Astrocyte (in vitro differentiated cells and primary cell): ENCODE measurements around the gene ZXDC. TPM values are rescaled to one million over a fixed set of nuclear protein-coding genes. Genes with fewer than 3 reads are reported as not detected.

Experiments
- DNase-seq: peaks from one replicate; pipeline ENCODE4 v3.0.0-alpha.2; 2010; ENCODE audit warnings: low read depth
- FAIRE-seq: peaks from 2 replicates; lab custom pipeline; 2011; peaks lifted over from hg19 to GRCh38; lab: Jason Lieb, UNC
- H2AFZ ChIP-seq: 2 replicates; pipeline ENCODE4 v1.6.0; 2012; ENCODE audit warnings: low read depth, low read length, inconsistent platforms
- H3K27ac ChIP-seq: 2 replicates; pipeline ENCODE4 v1.5.1; 2011; ENCODE audit warnings: low read depth, low read length, inconsistent platforms
- H3K27me3 ChIP-seq: 2 replicates; pipeline ENCODE4 v1.6.0; 2011; ENCODE audit warnings: low read length, inconsistent platforms; ENCODE audit not compliant: insufficient read depth
- H3K36me3 ChIP-seq: 2 replicates; pipeline ENCODE4 v1.5.1; 2011; ENCODE audit warnings: low read length, inconsistent platforms; ENCODE audit not compliant: insufficient read depth
- H3K4me1 ChIP-seq: 2 replicates; pipeline ENCODE4 v1.5.1; 2011; ENCODE audit warnings: low read length, inconsistent platforms; ENCODE audit not compliant: insufficient read depth
- H3K4me2 ChIP-seq: 2 replicates; pipeline ENCODE4 v1.6.0; 2012; ENCODE audit warnings: low read length, inconsistent platforms
- H3K4me3 ChIP-seq: 2 replicates; pipeline ENCODE4 v1.5.1; 2011; ENCODE audit warnings: low read depth, mild to moderate bottlenecking, low read length, inconsistent platforms; ENCODE audit not compliant: insufficient read depth
- H3K79me2 ChIP-seq: 2 replicates; pipeline ENCODE4 v1.6.0; 2012; ENCODE audit warnings: mild to moderate bottlenecking, low read length, inconsistent platforms; ENCODE audit not compliant: insufficient read depth
- H3K9ac ChIP-seq: 2 replicates; pipeline ENCODE4 v1.6.0; 2012; ENCODE audit warnings: mild to moderate bottlenecking, low read length, inconsistent platforms
- H3K9me3 ChIP-seq: 2 replicates; pipeline ENCODE4 v1.5.1; 2012; ENCODE audit warnings: low read depth, mild to moderate bottlenecking, low read length, inconsistent platforms; ENCODE audit not compliant: insufficient read depth
- H4K20me1 ChIP-seq: 2 replicates; pipeline ENCODE4 v1.6.0; 2012; ENCODE audit warnings: low read length, inconsistent platforms; ENCODE audit not compliant: insufficient read depth
- H3K27ac Mint-ChIP-seq: one replicate; pipeline ENCODE4 v1.8.0; 2021; ENCODE audit warnings: mild to moderate bottlenecking, mixed read lengths; ENCODE audit not compliant: unreplicated experiment
- H3K27me3 Mint-ChIP-seq: one replicate; pipeline ENCODE4 v1.8.0; 2021; ENCODE audit warnings: low read depth, mixed read lengths; ENCODE audit not compliant: unreplicated experiment
- H3K36me3 Mint-ChIP-seq: one replicate; pipeline ENCODE4 v1.8.0; 2021; ENCODE audit warnings: low read depth, mixed read lengths; ENCODE audit not compliant: unreplicated experiment
- H3K4me1 Mint-ChIP-seq: one replicate; pipeline ENCODE4 v1.8.0; 2021; ENCODE audit warnings: low read depth, mixed read lengths; ENCODE audit not compliant: unreplicated experiment
- H3K4me3 Mint-ChIP-seq: one replicate; pipeline ENCODE4 v1.8.0; 2021; ENCODE audit warnings: mild to moderate bottlenecking, moderate library complexity, mixed read lengths; ENCODE audit not compliant: unreplicated experiment
- H3K9me3 Mint-ChIP-seq: one replicate; pipeline ENCODE4 v1.8.0; 2021; ENCODE audit warnings: mild to moderate bottlenecking, mixed read lengths; ENCODE audit not compliant: unreplicated experiment
- EZH2 ChIP-seq: IDR thresholded peaks from 2 replicates; pipeline ENCODE4 v1.6.1; 2012; ENCODE audit warnings: mild to moderate bottlenecking, low read length, inconsistent platforms; ENCODE audit not compliant: insufficient read depth
- total RNA-seq: library from RNA; stranded (reverse); gene quantifications from 2 replicates; pipeline ENCODE4 v1.2.1, GENCODE V29; 2021
- TF ChIP-seq, protein P1 (sequence below): IDR thresholded peaks from 2 replicates; pipeline ENCODE4 v1.5.1; 2011; ENCODE audit warnings: low read depth, mild to moderate bottlenecking, inconsistent platforms, low read length, moderate library complexity; ENCODE audit not compliant: insufficient read depth

ZXDC gene
- total RNA-seq, 1 donor from 2014 or later: 19.6 TPM

DNA sequence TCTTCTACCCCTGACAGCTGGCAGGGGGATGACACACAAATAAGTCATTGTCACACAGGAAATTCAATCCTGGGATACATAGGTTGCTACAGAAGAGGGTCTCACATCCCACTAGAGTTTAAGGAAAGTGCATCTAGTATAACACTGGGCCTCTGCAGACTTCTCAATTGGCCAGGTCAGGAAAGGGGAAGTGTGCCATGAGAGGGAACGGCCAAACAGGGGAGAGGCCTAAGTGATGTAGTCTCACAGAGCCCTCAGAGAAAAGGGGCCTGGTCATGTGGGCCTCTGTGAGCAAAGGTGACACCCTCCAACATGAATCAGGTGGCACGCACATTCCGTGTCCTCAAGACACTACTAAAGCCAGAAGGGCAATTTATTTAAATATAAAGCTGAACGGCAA is 11.2 kb downstream of the ZXDC start:
- Histone ChIP-seq H3K4me2 (no peak overlapping the region), H3K9me3 (no peaks in the 10 kb centered on the region), H3K27ac (no peak overlapping the region), H4K20me1 (peaks cover 77% of the 10 kb centered on the region), H3K4me1 (no peaks in the 10 kb centered on the region), H3K4me3 (no peak overlapping the region), H2AFZ (no peak overlapping the region), H3K9ac (no peak overlapping the region), H3K27me3 (no peaks in the 10 kb centered on the region), H3K79me2 (peaks cover 25% of the 10 kb centered on the region), H3K36me3 (peaks cover 49% of the 10 kb centered on the region)
- Mint-ChIP-seq H3K9me3 (no peaks in the 10 kb centered on the region), H3K4me3 (no peak overlapping the region), H3K4me1 (peaks cover 11% of the 10 kb centered on the region), H3K36me3 (peaks cover 22% of the 10 kb centered on the region), H3K27me3 (no peaks in the 10 kb centered on the region), H3K27ac (no peak overlapping the region)
- no peak for TF ChIP-seq EZH2
- TF ChIP-seq, protein P1, sequence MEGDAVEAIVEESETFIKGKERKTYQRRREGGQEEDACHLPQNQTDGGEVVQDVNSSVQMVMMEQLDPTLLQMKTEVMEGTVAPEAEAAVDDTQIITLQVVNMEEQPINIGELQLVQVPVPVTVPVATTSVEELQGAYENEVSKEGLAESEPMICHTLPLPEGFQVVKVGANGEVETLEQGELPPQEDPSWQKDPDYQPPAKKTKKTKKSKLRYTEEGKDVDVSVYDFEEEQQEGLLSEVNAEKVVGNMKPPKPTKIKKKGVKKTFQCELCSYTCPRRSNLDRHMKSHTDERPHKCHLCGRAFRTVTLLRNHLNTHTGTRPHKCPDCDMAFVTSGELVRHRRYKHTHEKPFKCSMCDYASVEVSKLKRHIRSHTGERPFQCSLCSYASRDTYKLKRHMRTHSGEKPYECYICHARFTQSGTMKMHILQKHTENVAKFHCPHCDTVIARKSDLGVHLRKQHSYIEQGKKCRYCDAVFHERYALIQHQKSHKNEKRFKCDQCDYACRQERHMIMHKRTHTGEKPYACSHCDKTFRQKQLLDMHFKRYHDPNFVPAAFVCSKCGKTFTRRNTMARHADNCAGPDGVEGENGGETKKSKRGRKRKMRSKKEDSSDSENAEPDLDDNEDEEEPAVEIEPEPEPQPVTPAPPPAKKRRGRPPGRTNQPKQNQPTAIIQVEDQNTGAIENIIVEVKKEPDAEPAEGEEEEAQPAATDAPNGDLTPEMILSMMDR: no peak
- no peak for DNase-seq
- no peak for FAIRE-seq

DNA sequence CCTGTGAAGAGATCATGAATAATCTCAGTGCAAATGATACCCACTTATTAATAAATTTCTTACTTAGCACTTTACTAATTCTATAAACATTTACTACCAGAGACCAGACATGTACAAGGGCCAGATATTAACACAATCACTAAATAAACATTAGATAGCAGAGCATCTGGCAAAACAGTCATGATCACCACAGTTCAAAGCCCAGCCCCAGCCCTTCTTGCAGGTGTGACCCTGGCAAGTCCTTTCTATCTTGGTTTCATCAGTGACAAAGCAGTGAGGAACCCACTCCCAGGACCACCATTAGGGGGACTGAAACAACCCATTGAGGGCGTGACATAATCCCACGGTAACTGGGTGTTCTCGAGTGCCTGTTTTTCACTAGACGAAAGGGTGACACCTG is 11.6 kb downstream of the ZXDC start:
- Mint-ChIP-seq H3K4me3 (no peak overlapping the region), H3K4me1 (peaks cover 7% of the 10 kb centered on the region), H3K27me3 (no peaks in the 10 kb centered on the region), H3K27ac (no peak overlapping the region), H3K36me3 (peaks cover 18% of the 10 kb centered on the region), H3K9me3 (no peaks in the 10 kb centered on the region)
- H3K27me3 ChIP-seq: no peaks in the 10 kb centered on the region
- TF ChIP-seq, protein P1: no peak
- TF ChIP-seq EZH2: no peak
- no peak overlapping the region for H3K9ac ChIP-seq
- DNase-seq: no peak
- H3K27ac ChIP-seq: no peak overlapping the region
- H3K4me3 ChIP-seq: no peak overlapping the region
- no peak overlapping the region for H2AFZ ChIP-seq
- H3K36me3 ChIP-seq: peaks cover 53% of the 10 kb centered on the region
- peaks cover 22% of the 10 kb centered on the region for H3K79me2 ChIP-seq
- H4K20me1 ChIP-seq: peaks cover 75% of the 10 kb centered on the region
- H3K9me3 ChIP-seq: no peaks in the 10 kb centered on the region
- no peaks in the 10 kb centered on the region for H3K4me1 ChIP-seq
- FAIRE-seq: no peak
- H3K4me2 ChIP-seq: no peak overlapping the region

DNA sequence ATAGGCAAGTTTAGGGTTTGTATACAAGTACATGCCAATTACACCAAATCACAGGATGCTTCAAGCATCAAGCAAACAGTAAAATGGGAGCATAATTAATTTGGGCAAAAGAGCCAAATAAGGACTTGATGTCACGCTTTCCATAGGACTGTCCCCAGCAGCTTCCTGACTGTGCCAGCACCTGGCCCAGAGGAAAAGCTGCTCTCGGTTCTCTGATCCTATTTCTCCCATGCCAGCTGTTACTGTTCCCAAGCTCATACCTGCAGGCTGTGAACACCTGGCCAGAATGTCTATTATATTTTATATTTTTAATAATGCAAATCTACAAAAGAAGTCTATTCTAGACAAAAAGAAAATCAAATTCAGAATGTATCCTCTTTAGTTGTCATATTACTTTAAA is 12.2 kb downstream of the ZXDC start:
- Histone ChIP-seq H2AFZ (no peak overlapping the region), H3K9ac (no peak overlapping the region), H3K36me3 (peaks cover 54% of the 10 kb centered on the region), H3K9me3 (no peaks in the 10 kb centered on the region), H3K4me1 (no peaks in the 10 kb centered on the region), H3K4me2 (no peak overlapping the region), H4K20me1 (peaks cover 73% of the 10 kb centered on the region), H3K4me3 (no peak overlapping the region), H3K27me3 (no peaks in the 10 kb centered on the region), H3K27ac (no peak overlapping the region), H3K79me2 (peaks cover 21% of the 10 kb centered on the region)
- no peak for FAIRE-seq
- Mint-ChIP-seq H3K27ac (no peak overlapping the region), H3K27me3 (no peaks in the 10 kb centered on the region), H3K4me3 (no peak overlapping the region), H3K9me3 (no peaks in the 10 kb centered on the region), H3K4me1 (peaks cover 4% of the 10 kb centered on the region), H3K36me3 (peaks cover 14% of the 10 kb centered on the region)
- no peak for DNase-seq
- no peak for TF ChIP-seq EZH2
- TF ChIP-seq, protein P1: no peak
